ENCODE data around the gene ALDOA. TPM values are rescaled to one million over a fixed set of nuclear protein-coding genes. Genes with fewer than 3 reads are reported as not detected.
A peak's percentile ranks its signal among the peaks of the same experiment; 100 is the strongest.
"Not testable (repeated sequence)": the region's sequence is repeated elsewhere in the genome, so short reads cannot be mapped to it uniquely, and the experiment has no call there.

Gene ALDOA
- total RNA-seq, 2 donors from 2014 or later, result 884 to 943 TPM

DNA sequence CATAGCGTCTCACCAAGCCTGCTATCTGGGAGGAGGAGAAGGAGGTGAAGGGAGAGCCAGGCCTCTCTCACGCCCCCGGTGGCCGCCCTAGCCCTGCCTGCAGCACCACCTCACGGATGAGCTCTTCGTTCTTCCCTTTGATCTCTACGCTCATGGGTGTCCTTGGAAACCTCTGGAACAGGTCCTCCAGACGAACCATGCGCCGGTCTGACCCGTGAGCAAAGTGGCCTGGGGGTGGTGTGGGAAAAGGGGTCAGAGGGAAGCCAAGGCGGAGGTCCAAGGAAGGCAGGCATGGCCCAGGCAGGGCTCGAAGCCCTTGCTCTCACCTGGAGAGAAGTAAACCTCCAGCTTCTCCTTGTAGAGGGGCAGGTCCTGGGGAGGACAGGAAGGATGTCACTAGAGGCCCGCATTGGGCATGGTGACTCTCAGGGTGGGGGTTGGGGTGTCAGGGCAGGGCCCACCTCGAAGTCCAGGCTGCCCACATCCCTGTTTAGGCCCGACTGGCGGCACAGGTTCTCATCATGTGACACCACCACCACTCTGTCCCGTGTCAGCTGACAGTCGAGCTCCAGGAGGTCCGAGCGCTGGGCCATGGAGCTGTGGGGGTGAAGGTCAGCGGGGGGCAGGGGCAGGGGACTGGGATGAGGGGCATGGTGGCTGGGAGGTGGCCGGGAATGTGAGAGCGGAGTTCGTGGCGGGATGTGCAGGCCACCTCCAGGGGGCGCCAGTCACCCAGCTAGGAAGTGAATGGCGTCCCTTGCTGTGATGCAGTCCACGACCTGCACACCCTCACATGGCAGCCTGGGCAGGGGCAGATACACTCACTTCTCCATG, 46.9 kb downstream of the ALDOA start:
- Histone ChIP-seq H3K4me3 (no peak overlapping the region), H3K36me3 (peaks cover 2 to 4% of the 10 kb centered on the region in 2 donors), H3K27ac (no peak overlapping the region), H3K27me3 (replicated peaks; ENCODE audit: insufficient read depth) (no peaks in the 10 kb centered on the region), H3K4me1 (replicated peaks) (no peaks in the 10 kb centered on the region), H3K9me3 (no peaks in the 10 kb centered on the region)
- intact Hi-C loops (cut with DNase I), result no loop called here
- no peak for TF ChIP-seq POLR2A (IDR thresholded peaks at IDR 0.05)
- TF ChIP-seq, protein P1, sequence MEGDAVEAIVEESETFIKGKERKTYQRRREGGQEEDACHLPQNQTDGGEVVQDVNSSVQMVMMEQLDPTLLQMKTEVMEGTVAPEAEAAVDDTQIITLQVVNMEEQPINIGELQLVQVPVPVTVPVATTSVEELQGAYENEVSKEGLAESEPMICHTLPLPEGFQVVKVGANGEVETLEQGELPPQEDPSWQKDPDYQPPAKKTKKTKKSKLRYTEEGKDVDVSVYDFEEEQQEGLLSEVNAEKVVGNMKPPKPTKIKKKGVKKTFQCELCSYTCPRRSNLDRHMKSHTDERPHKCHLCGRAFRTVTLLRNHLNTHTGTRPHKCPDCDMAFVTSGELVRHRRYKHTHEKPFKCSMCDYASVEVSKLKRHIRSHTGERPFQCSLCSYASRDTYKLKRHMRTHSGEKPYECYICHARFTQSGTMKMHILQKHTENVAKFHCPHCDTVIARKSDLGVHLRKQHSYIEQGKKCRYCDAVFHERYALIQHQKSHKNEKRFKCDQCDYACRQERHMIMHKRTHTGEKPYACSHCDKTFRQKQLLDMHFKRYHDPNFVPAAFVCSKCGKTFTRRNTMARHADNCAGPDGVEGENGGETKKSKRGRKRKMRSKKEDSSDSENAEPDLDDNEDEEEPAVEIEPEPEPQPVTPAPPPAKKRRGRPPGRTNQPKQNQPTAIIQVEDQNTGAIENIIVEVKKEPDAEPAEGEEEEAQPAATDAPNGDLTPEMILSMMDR (IDR thresholded peaks at IDR 0.05), result peak in 3 of 4 experiments; percentile 28 to 49 (median 41)
- 85% methylated on average over 29 of the region's 29 CpGs for WGBS
- no peak for DNase-seq (ENCODE audit: low spot score)

DNA sequence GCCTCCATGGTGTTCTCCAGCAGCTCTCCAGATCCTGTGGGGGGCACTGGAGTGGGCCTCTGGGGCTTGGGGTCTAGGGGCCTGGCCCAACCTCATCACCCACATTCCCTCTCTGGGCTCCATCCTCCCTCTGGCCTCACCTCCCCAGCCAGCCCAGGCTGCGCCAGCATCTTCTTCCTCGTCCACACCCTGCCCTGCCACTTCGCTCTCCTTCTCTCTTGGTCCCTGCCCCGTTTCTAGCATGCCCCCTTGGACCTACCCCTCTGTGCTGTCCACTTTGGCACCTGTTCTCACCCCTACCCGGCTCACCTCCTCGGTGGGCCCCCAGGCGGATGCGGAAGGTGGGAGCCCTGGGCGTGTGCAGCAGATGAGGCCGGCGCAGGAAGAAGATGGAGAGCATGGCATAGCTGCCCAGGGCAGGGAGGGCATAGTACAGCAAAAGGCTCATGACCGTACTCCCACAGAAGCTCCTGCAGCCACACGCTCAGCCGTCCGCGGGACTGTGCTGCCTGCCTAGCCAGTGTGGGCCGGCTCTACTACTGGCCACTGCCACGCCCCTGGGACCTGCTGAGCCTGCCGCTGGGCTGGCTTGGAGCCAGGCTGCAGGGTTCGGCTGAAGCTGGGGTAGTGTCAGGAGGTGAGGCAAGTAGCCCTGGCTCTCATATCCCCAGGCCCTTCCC, 47.6 kb downstream of the ALDOA start, which contains the start of gene GDPD3:
GDPD3 (minus strand) TSS at position 507 of the 680 bp plus-strand sequence; CDS start at position 448, 59 bp downstream.
- Histone ChIP-seq H3K27ac (no peak within 1 kb of the TSS), H3K4me1 (replicated peaks) (no peaks in the 10 kb centered on the region), H3K4me3 (no peak within 1 kb of the TSS), H3K27me3 (replicated peaks; ENCODE audit: insufficient read depth) (no peaks in the 10 kb centered on the region), H3K36me3 (peaks cover 3 to 12% of the 10 kb centered on the region in 2 donors), H3K9me3 (no peaks in the 10 kb centered on the region)
- WGBS, result 95% methylated on average over 11 of the region's 20 CpGs
- no peak for DNase-seq (ENCODE audit: low spot score)
- intact Hi-C loops (cut with DNase I), result no loop called here
- TF ChIP-seq POLR2AphosphoS5 (IDR thresholded peaks at IDR 0.05) (no peak), POLR2A (IDR thresholded peaks at IDR 0.05) (no peak)
- TF ChIP-seq, protein P1 (IDR thresholded peaks at IDR 0.05), result no peak

DNA sequence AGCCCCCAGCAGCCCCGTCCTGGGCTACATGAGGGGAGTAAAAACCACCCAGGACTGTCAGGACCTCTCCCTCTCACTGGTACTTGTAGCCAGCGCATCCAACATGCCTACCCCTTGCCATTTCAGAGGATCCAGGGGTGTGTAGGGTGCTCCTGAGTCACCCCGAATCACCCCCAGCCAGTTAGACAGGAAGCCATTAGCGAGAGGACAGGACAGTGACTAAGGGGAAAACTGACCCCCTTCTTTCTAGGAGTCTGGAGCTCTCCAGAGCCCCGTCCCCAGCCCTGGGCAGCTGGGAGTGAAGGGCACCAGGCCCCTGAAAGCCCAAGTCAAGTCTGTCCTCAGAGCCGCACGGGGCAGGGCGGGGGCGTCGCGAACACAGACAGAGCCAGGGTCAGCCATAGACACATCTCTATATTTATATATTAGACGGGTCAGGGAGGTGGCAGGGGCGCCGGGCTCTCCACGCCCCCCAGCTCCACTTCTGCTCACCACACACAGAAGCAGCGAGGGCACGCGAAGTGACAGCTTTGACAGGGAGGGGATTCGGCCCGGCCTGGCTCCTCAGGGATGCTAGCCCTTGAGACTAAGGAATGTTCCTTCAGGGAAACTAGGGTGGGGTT, 48.3 kb downstream of the ALDOA start:
- 92% methylated on average over 20 of the region's 20 CpGs for WGBS
- intact Hi-C loops (cut with DNase I), result no loop called here
- TF ChIP-seq POLR2A (IDR thresholded peaks at IDR 0.05) (no peak), POLR2AphosphoS5 (IDR thresholded peaks at IDR 0.05) (no peak)
- TF ChIP-seq, protein P1 (IDR thresholded peaks at IDR 0.05), result no peak
- H3K36me3 ChIP-seq, result peaks cover 5 to 14% of the 10 kb centered on the region in 2 donors
- no peaks in the 10 kb centered on the region for H3K4me1 ChIP-seq (replicated peaks)
- no peak overlapping the region for H3K4me3 ChIP-seq
- no peak overlapping the region for H3K27ac ChIP-seq
- no peaks in the 10 kb centered on the region for H3K27me3 ChIP-seq (replicated peaks; ENCODE audit: insufficient read depth)
- no peak for DNase-seq (ENCODE audit: low spot score)
- no peaks in the 10 kb centered on the region for H3K9me3 ChIP-seq

DNA sequence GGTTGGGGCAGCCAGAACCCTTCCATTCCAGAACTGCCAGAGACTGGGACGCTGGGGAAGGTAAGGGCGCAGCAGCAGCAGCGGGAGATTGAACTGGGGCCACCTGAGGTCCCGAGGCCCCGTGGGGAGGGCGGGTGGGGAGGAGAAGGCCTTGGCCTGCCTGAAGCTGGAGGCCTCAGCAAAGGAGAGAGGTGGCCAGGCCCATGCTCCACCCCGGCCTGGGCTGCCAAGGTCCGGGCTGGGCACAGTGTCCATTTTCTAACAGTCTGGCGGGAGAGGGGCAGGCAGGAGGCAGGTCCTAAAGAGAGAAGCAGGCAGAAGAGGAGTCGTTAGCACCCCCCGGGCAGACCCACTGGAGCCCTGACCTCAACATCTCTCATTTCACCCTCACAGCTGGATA, 48.9 kb downstream of the ALDOA start:
- H3K4me1 ChIP-seq (replicated peaks), result no peaks in the 10 kb centered on the region
- WGBS, result 86% methylated on average over 11 of the region's 11 CpGs
- H3K4me3 ChIP-seq, result no peak overlapping the region
- TF ChIP-seq POLR2A (IDR thresholded peaks at IDR 0.05) (no peak), POLR2AphosphoS5 (IDR thresholded peaks at IDR 0.05) (no peak)
- TF ChIP-seq, protein P1 (IDR thresholded peaks at IDR 0.05), result no peak
- intact Hi-C loops (cut with DNase I), result no loop called here
- no peaks in the 10 kb centered on the region for H3K9me3 ChIP-seq
- H3K36me3 ChIP-seq, result peaks cover 5 to 14% of the 10 kb centered on the region in 2 donors
- no peaks in the 10 kb centered on the region for H3K27me3 ChIP-seq (replicated peaks; ENCODE audit: insufficient read depth)
- no peak for DNase-seq (ENCODE audit: low spot score)
- H3K27ac ChIP-seq, result no peak overlapping the region

DNA sequence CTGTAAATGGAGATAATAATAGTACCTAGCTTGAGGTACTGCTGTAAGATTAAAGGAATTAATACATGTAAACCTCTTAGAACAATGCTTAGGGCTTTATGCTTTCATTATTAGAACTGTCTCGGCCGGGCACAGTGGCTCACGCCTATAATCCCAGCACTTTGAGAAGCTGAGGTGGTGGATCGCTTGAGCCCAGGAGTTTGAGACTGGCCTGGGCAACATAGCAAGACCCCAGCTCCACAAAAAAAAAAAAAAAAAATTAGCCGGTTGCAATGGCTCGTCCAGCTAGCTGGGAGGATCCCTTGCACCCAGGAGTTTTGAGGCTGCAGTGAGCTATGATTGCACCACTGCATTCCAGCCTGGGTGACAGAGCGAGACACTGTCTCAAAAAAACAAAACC, 49.3 kb downstream of the ALDOA start:
- H3K4me1 ChIP-seq (replicated peaks); intact Hi-C loops (cut with DNase I); H3K4me3 ChIP-seq; H3K27ac ChIP-seq; H3K27me3 ChIP-seq (replicated peaks; ENCODE audit: insufficient read depth); H3K9me3 ChIP-seq; DNase-seq (ENCODE audit: low spot score): not testable (repeated sequence)
- WGBS, result 92% methylated on average over 7 of the region's 7 CpGs
- H3K36me3 ChIP-seq, result peaks cover 5 to 14% of the 10 kb centered on the region in 2 donors
